Tibial nerve (tissue), 4 donors: ENCODE data around the gene UTP11. TPM values are rescaled to one million over a fixed set of nuclear protein-coding genes. Genes with fewer than 3 reads are reported as not detected.
A peak's percentile ranks its signal among the peaks of the same experiment; 100 is the strongest.

Source experiments
- DNase-seq, 2 donors: peaks; one replicate each; pipeline ENCODE4 v3.0.0-alpha.2; 2019; ENCODE audit warnings: low spot score in 2 of 2
- H3K27ac ChIP-seq, 4 donors: fragments of 200-600 bp; sonication (generic) in 3 of 4; one replicate each; pipeline ENCODE4 v1.5.1; 2017 to 2019; ENCODE audit warnings: mild to moderate bottlenecking in 1 of 4
- H3K27me3 ChIP-seq, 2 donors: fragments of 200-600 bp; sonication (generic) in 1 of 2; one replicate each; pipeline versions ENCODE4 v1.5.1 to v1.6.0; 2017 to 2019
- H3K36me3 ChIP-seq, 3 donors: fragments of 200-600 bp; sonication (generic); one replicate each; pipeline ENCODE4 v1.5.1; 2018 to 2019
- H3K4me1 ChIP-seq, 4 donors: fragments of 200-600 bp; sonication (generic) in 3 of 4; one replicate each; pipeline ENCODE4 v1.5.1; 2017 to 2019
- H3K4me3 ChIP-seq, 4 donors: fragments of 200-600 bp; sonication (generic) in 3 of 4; one replicate each; pipeline ENCODE4 v1.5.1; 2017 to 2019; ENCODE audit warnings: mild to moderate bottlenecking in 1 of 4, moderate library complexity in 1 of 4
- H3K9me3 ChIP-seq, 4 donors: fragments of 200-600 bp; sonication (generic) in 3 of 4; one replicate each; pipeline ENCODE4 v1.5.1; 2017 to 2019
- CTCF ChIP-seq, 5 experiments: fragments of 200-600 bp in 3 of 5; fragments of 450-650 bp in 2 of 5; sonication (generic) in 3 of 5; IDR thresholded peaks; one replicate each; pipeline ENCODE4 v1.5.1; 2016 to 2019; ENCODE audit warnings: antibody characterized with exemption in 5 of 5, mild to moderate bottlenecking in 3 of 5, moderate library complexity in 2 of 5
- EP300 ChIP-seq, 2 donors: sonication (generic); formaldehyde crosslinking; IDR thresholded peaks; one replicate each; pipeline ENCODE4 v1.6.1; 2017; ENCODE audit warnings: antibody characterized with exemption in 2 of 2, mild to moderate bottlenecking in 1 of 2
- POLR2A ChIP-seq, 2 donors: fragments of 450-650 bp; IDR thresholded peaks; one replicate each; pipeline ENCODE4 v1.6.1; 2017; ENCODE audit warnings: antibody characterized with exemption in 2 of 2, mild to moderate bottlenecking in 2 of 2, moderate library complexity in 2 of 2
- WGBS, 2 donors: methylation state at CpG; one replicate each; pipeline ENCODE4 v1.1.5; 2018; 5-methylcytosine and 5-hydroxymethylcytosine counted together
- total RNA-seq, 4 donors: library from RNA; depleted of rRNA; stranded (reverse); fragments of >200 nt; gene quantifications; one replicate each; pipeline ENCODE4 v1.1.0, GENCODE V29; 2016

UTP11 gene
- total RNA-seq, 4 donors from 2014 or later, result 16.5 to 36.8 (median 25.7) TPM

- WGBS, 2 donors, result 7 to 10% methylated on average over 24 of the region's 26 CpGs
- H3K4me3 ChIP-seq, result peak overlapping the region; percentile 57 to 88 (median 75)
- H3K9me3 ChIP-seq, result no peaks in the 10 kb centered on the region
- H3K27me3 ChIP-seq, result no peaks in the 10 kb centered on the region
- H3K36me3 ChIP-seq, result no peaks in the 10 kb centered on the region
- peak overlapping the region; percentile 79 to 97 (median 87) for H3K27ac ChIP-seq
- no peak for DNase-seq
- no peak for TF ChIP-seq POLR2A (IDR thresholded peaks at IDR 0.05)
- no peak for TF ChIP-seq EP300 (IDR thresholded peaks at IDR 0.05)
- TF ChIP-seq CTCF (IDR thresholded peaks at IDR 0.05), result no peak
- peaks cover 0 to 66% (median 42%) of the 10 kb centered on the region in 4 donors for H3K4me1 ChIP-seq
These were observed 8.0 kb upstream of the UTP11 start for GRCh38 chr1:38004284-38005108.

GRCh38 chr1:38005195-38006007 lies 7.1 kb upstream of the UTP11 start, which contains the start of gene FHL3:
FHL3 (minus strand) TSS chr1:38005514; CDS start chr1:37999412, 6,102 bp downstream.
- H3K4me1 ChIP-seq, result peaks cover 0 to 57% (median 33%) of the 10 kb centered on the region in 4 donors

GRCh38 chr1:38006008-38006828 lies 6.3 kb upstream of the UTP11 start:
- H3K9me3 ChIP-seq, result no peaks in the 10 kb centered on the region
- H3K27ac ChIP-seq, result peak overlapping the region; percentile 79 to 92 (median 82)
- no peak for DNase-seq
- no peaks in the 10 kb centered on the region for H3K27me3 ChIP-seq
- peak overlapping the region in 2 of 4 donors; percentile 57 to 88 for H3K4me3 ChIP-seq
- no peaks in the 10 kb centered on the region for H3K36me3 ChIP-seq
- peaks cover 0 to 49% (median 25%) of the 10 kb centered on the region in 4 donors for H3K4me1 ChIP-seq
- no peak for TF ChIP-seq CTCF (IDR thresholded peaks at IDR 0.05)
- TF ChIP-seq POLR2A (IDR thresholded peaks at IDR 0.05), result no peak
- no peak for TF ChIP-seq EP300 (IDR thresholded peaks at IDR 0.05)
- 57 to 64% methylated on average over 12 of the region's 12 CpGs for WGBS, 2 donors

More at GRCh38 chr1:38005195-38006007, 7.1 kb upstream of the UTP11 start, which contains the start of gene FHL3:
- Histone ChIP-seq H3K27ac (peak within 1 kb of the TSS; percentile 79 to 97 (median 87)), H3K27me3 (no peaks in the 10 kb centered on the region), H3K36me3 (no peaks in the 10 kb centered on the region), H3K9me3 (no peaks in the 10 kb centered on the region), H3K4me3 (peak within 1 kb of the TSS; percentile 57 to 88 (median 75))
- TF ChIP-seq EP300 (IDR thresholded peaks at IDR 0.05), result peak in 1 of 2 donors; percentile 9
- peak; percentile 39 to 61 for TF ChIP-seq POLR2A (IDR thresholded peaks at IDR 0.05)
- no peak for TF ChIP-seq CTCF (IDR thresholded peaks at IDR 0.05)
- 6 to 51% methylated on average over 4 to 28 of the region's 83 CpGs for WGBS, 2 donors
- no peak for DNase-seq

GRCh38 chr1:38009088-38009840 lies 3.3 kb upstream of the UTP11 start:
- Histone ChIP-seq H3K27ac (peak overlapping the region in 3 of 4 donors; percentile 12 to 66 (median 65)), H3K4me1 (peaks cover 0 to 31% (median 16%) of the 10 kb centered on the region in 4 donors), H3K27me3 (no peaks in the 10 kb centered on the region), H3K36me3 (no peaks in the 10 kb centered on the region), H3K4me3 (no peak overlapping the region), H3K9me3 (no peaks in the 10 kb centered on the region)
- no peak for TF ChIP-seq CTCF (IDR thresholded peaks at IDR 0.05)
- TF ChIP-seq EP300 (IDR thresholded peaks at IDR 0.05), result no peak
- TF ChIP-seq POLR2A (IDR thresholded peaks at IDR 0.05), result no peak
- 65 to 72% methylated on average over 8 of the region's 8 CpGs for WGBS, 2 donors
- no peak for DNase-seq
